Adrenal gland (tissue), 12 donors: Measurements from ENCODE around the gene HIP1. TPM values are rescaled to one million over a fixed set of nuclear protein-coding genes. Genes with fewer than 3 reads are reported as not detected.

Experiments
- DNase-seq, 7 donors: peaks; one replicate each; pipeline ENCODE4 v3.0.0-alpha.2; 2019 to 2020
- H3K27ac ChIP-seq, 5 donors: fragments of 200-600 bp; sonication (generic) in 4 of 5; 1 replicate in 3 of 5; 2 replicates in 2 of 5; pipeline versions ENCODE4 v1.5.1 to v1.8.0; 2016 to 2020; ENCODE audit warnings: mild to moderate bottlenecking in 1 of 5
- H3K27me3 ChIP-seq: fragments of 200-600 bp; 2 replicates; pipeline ENCODE4 v1.8.0; 2021
- H3K36me3 ChIP-seq, 2 donors: fragments of 200-600 bp; replicated peaks in 1 of 2; 1 replicate in 1 of 2; 2 replicates in 1 of 2; pipeline versions ENCODE4 v1.5.1 to v1.8.0; 2018 to 2022
- H3K4me1 ChIP-seq, 2 donors: fragments of 200-600 bp; replicated peaks in 1 of 2; 1 replicate in 1 of 2; 2 replicates in 1 of 2; pipeline versions ENCODE4 v1.5.1 to v1.8.0; 2018 to 2021
- H3K4me3 ChIP-seq, 4 donors: fragments of 200-600 bp; sonication (generic) in 3 of 4; one replicate each; pipeline ENCODE4 v1.5.1; 2016 to 2018
- H3K9me3 ChIP-seq, 3 donors: fragments of 200-600 bp; sonication (generic) in 1 of 3; replicated peaks in 1 of 3; 1 replicate in 2 of 3; 2 replicates in 1 of 3; pipeline versions ENCODE4 v1.5.1 to v1.8.0; 2016 to 2021
- CTCF ChIP-seq, 6 experiments: fragments of 450-650 bp in 4 of 6; fragments of 200-600 bp in 2 of 6; sonication (generic) in 1 of 6; IDR thresholded peaks; 1 replicate in 5 of 6; 2 replicates in 1 of 6; pipeline versions ENCODE4 v1.5.1 to v1.8.0; 2016 to 2021; ENCODE audit warnings: antibody characterized with exemption in 6 of 6, mild to moderate bottlenecking in 2 of 6, moderate library complexity in 1 of 6
- POLR2A ChIP-seq, 2 donors: fragments of 450-650 bp; IDR thresholded peaks; one replicate each; pipeline ENCODE4 v1.6.1; 2017; ENCODE audit warnings: antibody characterized with exemption in 2 of 2, mild to moderate bottlenecking in 2 of 2, moderate library complexity in 1 of 2
- WGBS, 4 donors: extraction: QIAGEN DNeasy Blood & Tissue Kit in 2 of 4; methylation state at CpG; one replicate each; pipeline versions ENCODE4 v1.1.5 to v1.1.7; 2013 to 2017; 5-methylcytosine and 5-hydroxymethylcytosine counted together
- intact Hi-C, 2 donors: fragments of 100-400 bp; cut with DNase I; formaldehyde crosslinking; loops; one replicate each; pipeline versions ENCODE4 v1.14.1 to v1.15.0; 2022 to 2023
- polyA plus RNA-seq, 3 donors: library from polyadenylated mRNA; stranded (reverse); fragments of 200-250 nt in 2 of 3; fragments of 350-450 nt in 1 of 3; fragmentation: Illumina TruSeq in 1 of 3; extraction: RNeasy Lipid Tissue Mini Kit (QIAGEN cat#74804) in 1 of 3; gene quantifications; one replicate each; pipeline ENCODE4 v1.2.3, GENCODE V29; 2013 to 2014
- total RNA-seq, 9 donors: library from RNA; depleted of rRNA in 4 of 9; stranded (reverse); fragments of >200 nt in 4 of 9; fragments of 120-200 nt in 1 of 9; fragmentation: NEBNext Ultra II Directional in 1 of 9; extraction: Animal tissue kit (Norgen Biotek cat#: 25700) in 1 of 9; gene quantifications; one replicate each; pipeline versions ENCODE4 v1.1.0 to v1.2.4, GENCODE V29; 2013 to 2023
- donor health status: healthy with polysubstance abuse.
- donor health status: Bipolar disorder and iron deficiency.
- donor health status: DM: yes; HTN: yes; CAD: no.
- donor health status: DM: no; HTN: no; CAD: no.
- donor health status: DM: no; HTN: no; CAD: no.
- donor health status: DM: yes; HTN: yes; CAD: no.

Gene HIP1
- total and polyA plus RNA-seq, 12 donors = 5.9 to 48.9 (median 32.8) TPM

- Histone ChIP-seq H3K4me1 (peaks cover 6 to 13% of the 10 kb centered on the region in 2 donors), H3K9me3 (no peaks in the 10 kb centered on the region), H3K36me3 (no peaks in the 10 kb centered on the region), H3K4me3 (peak overlapping the region in 2 of 4 donors; percentile 67 to 93), H3K27me3 (no peaks in the 10 kb centered on the region), H3K27ac (peak overlapping the region in 2 of 5 donors; percentile 44 to 89)
- TF ChIP-seq CTCF (IDR thresholded peaks at IDR 0.05) (no peak), POLR2A (IDR thresholded peaks at IDR 0.05) (no peak)
- no peak for DNase-seq
- 11 to 14% (median 12%) methylated on average over 7 of the region's 7 CpGs for WGBS, 4 donors
- intact Hi-C loops = loop anchor here in 1 of 2 donors (10.0 kb wide), 1 partner anchor 105 kb away; no protein-coding TSS in a partner anchor
These were observed 98.9 kb downstream of the HIP1 start for GRCh38 chr7:75639886-75640190.

GRCh38 chr7:75639071-75639885 lies 99.5 kb downstream of the HIP1 start:
- intact Hi-C loops = no loop called here
- Histone ChIP-seq H3K9me3 (no peaks in the 10 kb centered on the region), H3K36me3 (no peaks in the 10 kb centered on the region), H3K4me3 (peak overlapping the region in 2 of 4 donors; percentile 67 to 93), H3K27ac (peak overlapping the region in 3 of 5 donors; percentile 30 to 89 (median 62)), H3K4me1 (peaks cover 6 to 13% of the 10 kb centered on the region in 2 donors), H3K27me3 (no peaks in the 10 kb centered on the region)
- peak; percentile 46 to 64 (median 60) for DNase-seq
- no peak for TF ChIP-seq POLR2A (IDR thresholded peaks at IDR 0.05)
- no peak for TF ChIP-seq CTCF (IDR thresholded peaks at IDR 0.05)
- WGBS, 4 donors = 0 to 2% (median 1%) methylated on average over 18 to 64 of the region's 77 CpGs

- DNase-seq = peak; percentile 34 to 66 (median 57)
- H3K4me3 ChIP-seq = peak overlapping the region in 2 of 4 donors; percentile 67 to 93
- intact Hi-C loops = no loop called here
- 2 to 5% (median 2%) methylated on average over 8 to 35 of the region's 35 CpGs; no CpG with 5 or more reads in 1 of the 4 donors for WGBS, 4 donors
- TF ChIP-seq CTCF (IDR thresholded peaks at IDR 0.05) (no peak), POLR2A (IDR thresholded peaks at IDR 0.05) (no peak)
- no peaks in the 10 kb centered on the region for H3K9me3 ChIP-seq
- peaks cover 6 to 13% of the 10 kb centered on the region in 2 donors for H3K4me1 ChIP-seq
- H3K36me3 ChIP-seq = no peaks in the 10 kb centered on the region
- peak overlapping the region in 3 of 5 donors; percentile 30 to 89 (median 62) for H3K27ac ChIP-seq
- no peaks in the 10 kb centered on the region for H3K27me3 ChIP-seq
These were observed 100.1 kb downstream of the HIP1 start for GRCh38 chr7:75638594-75639070.

- WGBS, 4 donors = 49 to 68% (median 63%) methylated on average over 8 to 14 of the region's 14 CpGs
These were observed 100.7 kb downstream of the HIP1 start for GRCh38 chr7:75637854-75638593.

More at GRCh38 chr7:75637854-75638593, 100.7 kb downstream of the HIP1 start:
- no peaks in the 10 kb centered on the region for H3K27me3 ChIP-seq
- intact Hi-C loops = no loop called here
- DNase-seq = no peak
- no peak for TF ChIP-seq CTCF (IDR thresholded peaks at IDR 0.05)
- TF ChIP-seq POLR2A (IDR thresholded peaks at IDR 0.05) = no peak
- H3K36me3 ChIP-seq = no peaks in the 10 kb centered on the region
- peak overlapping the region in 2 of 4 donors; percentile 67 to 93 for H3K4me3 ChIP-seq
- peak overlapping the region in 2 of 5 donors; percentile 30 to 89 for H3K27ac ChIP-seq
- no peaks in the 10 kb centered on the region for H3K9me3 ChIP-seq
- H3K4me1 ChIP-seq = peaks cover 6 to 13% of the 10 kb centered on the region in 2 donors
